T-helper 1 cell treated with Interleukin-12 subunit alpha and Interleukin-12 subunit beta and Interleukin-4 antibody, amounts not matched to agents 30 ng/mL and 1 ng/mL, for 36 hours (primary cell): ENCODE results near the gene IFITM5. TPM values are rescaled to one million over a fixed set of nuclear protein-coding genes. Genes with fewer than 3 reads are reported as not detected.

Source experiments
- intact Hi-C: fragments of 100-400 bp; cut with micrococcal nuclease; formaldehyde crosslinking; loops from one replicate; pipeline ENCODE4 v1.15.1; 2024
- total RNA-seq: library from RNA; stranded (reverse); gene quantifications from 2 replicates; pipeline ENCODE4 v1.2.3, GENCODE V29; 2022

The IFITM5 gene
- total RNA-seq, 1 donor from 2014 or later = not detected

- intact Hi-C loops = no loop called here
Observed at GRCh38 chr11:271319-271715, 28.0 kb downstream of the IFITM5 start.

GRCh38 chr11:270451-271318, 28.6 kb downstream of the IFITM5 start:
- intact Hi-C loops = no loop called here

- intact Hi-C loops = loop anchor here (1.0 to 5.0 kb wide), 11 partner anchors 8 to 538 kb away; partner anchors contain the start of genes BET1L, IFITM1, PIDD1 and PSMD13
Observed at GRCh38 chr11:269146-269890, 30.0 kb downstream of the IFITM5 start.

GRCh38 chr11:268716-269145, 30.6 kb downstream of the IFITM5 start:
- intact Hi-C loops = loop anchor here (1.0 to 5.0 kb wide), 11 partner anchors 9 to 539 kb away; partner anchors contain the start of genes BET1L, IFITM1, PIDD1 and PSMD13

DNA sequence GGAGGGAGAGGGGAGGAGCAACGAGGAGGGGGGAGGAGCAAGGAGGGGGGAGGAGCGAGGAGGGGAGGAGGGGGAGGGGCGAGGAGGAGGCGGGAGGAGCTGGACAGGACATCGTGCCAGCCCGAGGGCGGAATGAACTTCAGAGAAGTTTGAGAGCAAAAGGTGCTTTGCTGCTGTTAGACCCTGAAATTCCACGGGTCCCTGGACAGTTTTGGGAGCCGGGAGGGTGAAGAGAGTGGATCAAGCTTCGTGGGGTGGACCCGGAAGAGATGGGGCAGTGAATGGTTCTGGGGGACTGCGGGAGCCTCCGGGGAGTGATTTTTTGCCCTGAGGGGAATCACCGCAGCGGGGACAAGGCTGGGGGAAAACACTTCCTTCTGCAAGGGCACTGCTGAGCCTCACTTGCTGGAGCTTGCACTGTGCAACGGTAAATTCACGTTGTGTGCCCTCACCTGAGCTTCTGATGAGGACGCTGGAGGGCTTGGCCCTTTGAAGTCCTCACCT, 31.8 kb downstream of the IFITM5 start:
- intact Hi-C loops = loop anchor here (1.0 to 5.0 kb wide), 2 partner anchors 140 to 540 kb away; partner anchors contain the start of genes PIDD1 and RPLP2

DNA sequence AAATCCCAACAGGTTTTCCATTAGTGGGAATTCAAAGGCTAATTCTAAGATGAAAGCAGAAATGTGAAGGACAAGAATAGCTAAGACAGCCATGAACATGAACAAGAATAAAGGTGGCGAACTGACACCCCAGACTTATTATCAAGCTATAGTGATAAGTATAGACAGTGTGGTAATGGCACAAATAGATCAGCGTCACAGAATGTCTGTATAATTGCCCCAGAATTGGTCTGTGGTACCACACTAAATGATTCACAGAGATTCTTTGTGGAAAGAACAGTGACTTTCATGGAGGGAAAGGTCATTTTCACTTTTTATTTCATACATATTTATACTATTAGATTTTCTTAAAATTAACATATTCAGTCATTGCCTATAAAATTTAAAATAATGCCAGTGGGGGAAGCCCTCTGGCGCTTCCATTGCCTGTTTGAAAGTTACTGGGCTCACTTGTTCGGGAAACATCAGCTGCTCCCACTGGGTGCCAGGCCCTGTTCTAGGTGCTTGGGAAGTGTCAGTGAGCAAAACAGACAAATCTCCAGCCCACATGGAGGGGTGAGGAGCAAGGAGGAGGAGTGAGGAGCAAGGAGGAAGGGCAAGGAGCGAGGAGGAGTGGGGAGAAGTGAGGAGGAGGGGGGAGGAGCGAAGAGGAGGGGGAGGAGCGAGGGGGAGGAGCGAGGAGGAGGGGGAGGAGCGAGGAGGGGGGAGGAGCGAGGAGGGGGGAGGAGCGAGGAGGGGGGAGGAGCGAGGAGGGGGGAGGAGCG, 32.5 kb downstream of the IFITM5 start:
- intact Hi-C loops = loop anchor here (1.0 to 5.0 kb wide), 2 partner anchors 140 to 540 kb away; partner anchors contain the start of genes PIDD1 and RPLP2

GRCh38 chr11:261624-262023, 37.7 kb downstream of the IFITM5 start:
- intact Hi-C loops = no loop called here

DNA sequence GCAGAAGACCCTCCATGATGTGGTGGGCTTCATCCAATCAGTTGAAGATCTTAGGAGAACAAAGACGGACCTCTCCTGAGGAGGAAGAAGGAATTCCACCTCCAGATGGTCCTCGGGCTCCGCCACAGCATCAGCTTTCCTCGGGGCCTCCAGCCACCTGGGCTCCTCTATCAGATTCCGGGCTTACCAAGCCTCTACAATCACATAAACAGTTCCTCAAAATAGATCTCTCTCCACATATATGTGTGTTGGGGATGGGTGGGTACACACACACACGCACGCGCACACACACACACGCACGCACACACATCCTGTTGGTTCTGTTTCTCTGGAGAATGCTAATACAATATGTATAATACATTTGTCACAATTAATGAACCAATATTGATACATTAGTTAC, 39.9 kb downstream of the IFITM5 start:
- intact Hi-C loops = no loop called here

- intact Hi-C loops = no loop called here
Observed at GRCh38 chr11:257766-258493, 41.4 kb downstream of the IFITM5 start.

- intact Hi-C loops = no loop called here
Observed at GRCh38 chr11:256952-257737, 42.2 kb downstream of the IFITM5 start.

GRCh38 chr11:255816-256215, 43.5 kb downstream of the IFITM5 start:
- intact Hi-C loops = no loop called here

DNA sequence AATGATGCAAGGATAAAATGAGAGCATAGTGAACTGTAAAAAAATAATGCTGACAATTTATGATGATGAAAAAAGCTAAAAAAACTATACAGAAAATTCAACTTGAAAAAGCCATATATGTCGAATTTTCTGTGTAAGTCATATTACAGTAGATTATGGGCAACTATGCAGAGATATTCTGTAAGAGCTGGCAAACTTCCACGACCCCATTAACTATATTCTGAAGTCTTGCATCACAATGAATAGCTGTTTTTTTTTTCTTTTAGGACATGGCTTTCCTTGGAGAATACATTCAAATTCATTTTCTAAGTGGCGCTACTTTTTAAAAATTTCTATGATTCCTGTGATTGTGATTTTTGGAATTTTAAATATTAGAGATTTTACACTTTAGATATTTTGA, 44.1 kb downstream of the IFITM5 start:
- intact Hi-C loops = no loop called here

DNA sequence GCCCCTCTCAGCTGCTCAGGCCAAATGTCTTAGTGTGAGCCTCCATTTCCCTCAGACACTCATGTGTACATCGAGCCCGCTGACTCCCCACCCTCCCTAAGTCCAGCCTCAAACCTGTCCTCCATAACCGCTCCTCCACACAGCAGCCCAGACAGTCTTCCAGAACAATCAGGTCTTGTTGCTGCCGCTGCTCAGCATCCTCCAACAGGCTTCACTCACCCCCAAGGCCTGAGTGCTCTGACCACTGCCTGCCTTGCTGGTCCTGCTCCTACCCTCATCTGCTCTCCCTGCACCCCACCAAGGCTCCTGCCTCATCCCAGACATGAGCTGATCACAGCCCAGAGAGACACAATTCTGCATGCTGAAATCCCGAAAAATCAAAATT, 45.4 kb downstream of the IFITM5 start:
- intact Hi-C loops = loop anchor here (5.0 kb wide), 2 partner anchors 47 to 198 kb away; partner anchors contain the start of genes BET1L, PTDSS2 and RIC8A

DNA sequence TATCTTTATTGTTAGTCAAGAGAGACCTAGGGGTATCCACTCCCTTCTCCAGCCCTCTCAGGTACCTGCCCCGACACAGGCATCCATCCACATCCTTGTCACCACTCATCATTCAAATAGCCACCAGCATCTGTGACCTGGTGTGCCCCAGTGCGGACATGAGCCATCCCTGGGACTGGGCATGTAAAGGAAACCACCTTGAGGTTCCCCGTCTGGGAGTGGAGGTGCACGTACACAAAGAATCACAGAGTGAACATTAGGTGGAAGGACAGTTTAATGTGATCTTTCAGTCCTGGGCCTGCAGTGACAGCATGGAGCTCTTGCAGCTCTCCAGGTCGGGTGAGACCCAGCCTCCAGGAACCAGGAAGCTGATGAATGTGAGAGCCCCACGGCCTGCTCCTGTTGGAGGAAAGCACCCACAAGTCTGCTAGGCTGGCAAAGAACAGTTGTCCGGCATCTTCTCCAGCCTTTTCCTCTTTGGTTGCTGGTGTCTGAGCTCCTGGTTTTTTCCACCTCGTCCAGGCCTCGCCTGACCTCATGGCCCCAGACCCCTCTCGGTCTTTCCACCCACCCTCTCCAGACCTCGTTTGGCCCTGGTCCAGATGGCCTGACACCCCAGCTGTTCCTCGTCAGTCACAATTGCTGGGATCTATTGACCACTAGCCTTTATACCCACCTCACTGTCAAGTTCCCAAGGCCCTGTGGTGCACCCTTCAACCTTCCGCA, 46.0 kb downstream of the IFITM5 start:
- intact Hi-C loops = loop anchor here (5.0 kb wide), 2 partner anchors 46 to 199 kb away; partner anchors contain the start of genes BET1L, PTDSS2 and RIC8A

GRCh38 chr11:252666-253065, 46.7 kb downstream of the IFITM5 start:
- intact Hi-C loops = loop anchor here (5.0 kb wide), 2 partner anchors 45 to 200 kb away; partner anchors contain the start of genes BET1L, PTDSS2 and RIC8A

DNA sequence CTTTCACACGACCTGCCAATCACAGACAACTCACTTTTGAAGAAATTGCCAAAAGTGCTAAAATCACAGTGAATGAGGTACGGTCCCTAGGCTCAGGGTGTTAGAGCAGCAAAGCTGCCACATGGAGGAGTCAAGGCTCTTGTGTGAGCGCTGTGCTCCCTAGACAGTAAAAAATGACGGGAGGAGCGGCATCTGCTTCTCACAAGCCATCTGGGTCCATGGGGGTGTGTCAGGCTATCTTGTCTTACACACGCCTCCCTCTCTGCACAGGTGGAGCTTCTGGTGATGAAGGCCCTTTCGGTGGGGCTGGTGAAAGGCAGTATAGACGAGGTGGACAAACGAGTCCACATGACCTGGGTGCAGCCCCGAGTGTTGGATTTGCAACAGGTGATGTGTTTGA, 47.8 kb downstream of the IFITM5 start:
- intact Hi-C loops = loop anchor here (1.0 to 5.0 kb wide), 6 partner anchors 17 to 201 kb away; partner anchors contain the start of genes BET1L, PTDSS2 and RIC8A

GRCh38 chr11:250740-251299, 48.5 kb downstream of the IFITM5 start:
- intact Hi-C loops = loop anchor here (1.0 to 5.0 kb wide), 7 partner anchors 18 to 201 kb away; partner anchors contain the start of genes BET1L, PTDSS2 and RIC8A

GRCh38 chr11:250274-250673, 49.1 kb downstream of the IFITM5 start:
- intact Hi-C loops = loop anchor here (1.0 to 5.0 kb wide), 6 partner anchors 19 to 202 kb away; partner anchors contain the start of genes BET1L, PTDSS2 and RIC8A
